Uterus (tissue), 4 donors: Measurements from ENCODE around the gene AJAP1. TPM values are rescaled to one million over a fixed set of nuclear protein-coding genes. Genes with fewer than 3 reads are reported as not detected.
"Not testable (repeated sequence)": the region's sequence is repeated elsewhere in the genome, so short reads cannot be mapped to it uniquely, and the experiment has no call there.

Experiments
- DNase-seq, 2 donors: peaks; one replicate each; pipeline ENCODE4 v3.0.0-alpha.2; 2019 to 2020
- H3K27ac ChIP-seq, 2 donors: fragments of 200-600 bp; sonication (generic); 1 replicate in 1 of 2; 2 replicates in 1 of 2; pipeline ENCODE4 v1.5.1; 2016 to 2018
- H3K27me3 ChIP-seq, 2 donors: fragments of 200-600 bp; sonication (generic); one replicate each; pipeline ENCODE4 v1.5.1; 2018 to 2019; ENCODE audit warnings: control low read depth in 1 of 2
- H3K36me3 ChIP-seq, 2 donors: fragments of 200-600 bp; sonication (generic); one replicate each; pipeline ENCODE4 v1.5.1; 2019; ENCODE audit warnings: control low read depth in 1 of 2
- H3K4me1 ChIP-seq, 2 donors: fragments of 200-600 bp; sonication (generic); one replicate each; pipeline ENCODE4 v1.5.1; 2018 to 2019; ENCODE audit warnings: control low read depth in 1 of 2
- H3K4me3 ChIP-seq, 2 donors: fragments of 200-600 bp; sonication (generic); 1 replicate in 1 of 2; 2 replicates in 1 of 2; pipeline ENCODE4 v1.5.1; 2018 to 2019; ENCODE audit warnings: mild to moderate bottlenecking in 1 of 2
- H3K9me3 ChIP-seq, 2 donors: fragments of 200-600 bp; sonication (generic); one replicate each; pipeline ENCODE4 v1.5.1; 2019; ENCODE audit warnings: control low read depth in 1 of 2
- POLR2A ChIP-seq, 2 donors: fragments of 450-650 bp; IDR thresholded peaks; one replicate each; pipeline ENCODE4 v1.6.1; 2016; ENCODE audit warnings: antibody characterized with exemption in 2 of 2, mild to moderate bottlenecking in 1 of 2, moderate library complexity in 1 of 2
- intact Hi-C: fragments of 100-400 bp; cut with DNase I; formaldehyde crosslinking; loops from one replicate; pipeline ENCODE4 v1.15.1; 2023; ENCODE audit warnings: low total_unique reads
- total RNA-seq, 4 donors: library from RNA; depleted of rRNA in 3 of 4; stranded (reverse); fragments of >200 nt in 3 of 4; gene quantifications; one replicate each; pipeline versions ENCODE4 v1.1.0 to v1.2.4, GENCODE V29; 2014 to 2023
- TF ChIP-seq, protein P1 (sequence below), 4 experiments: fragments of 200-600 bp in 2 of 4; fragments of 450-650 bp in 2 of 4; sonication (generic) in 2 of 4; IDR thresholded peaks; one replicate each; pipeline ENCODE4 v1.5.1; 2016 to 2019; ENCODE audit warnings: antibody characterized with exemption in 4 of 4, mild to moderate bottlenecking in 2 of 4, moderate library complexity in 1 of 4
- donor health status: DM: yes; HTN: yes; CAD: no.

The AJAP1 gene
- total RNA-seq, 4 donors from 2014 or later, result 0.97 to 2.7 (median 2.0) TPM; not detected in 1

DNA sequence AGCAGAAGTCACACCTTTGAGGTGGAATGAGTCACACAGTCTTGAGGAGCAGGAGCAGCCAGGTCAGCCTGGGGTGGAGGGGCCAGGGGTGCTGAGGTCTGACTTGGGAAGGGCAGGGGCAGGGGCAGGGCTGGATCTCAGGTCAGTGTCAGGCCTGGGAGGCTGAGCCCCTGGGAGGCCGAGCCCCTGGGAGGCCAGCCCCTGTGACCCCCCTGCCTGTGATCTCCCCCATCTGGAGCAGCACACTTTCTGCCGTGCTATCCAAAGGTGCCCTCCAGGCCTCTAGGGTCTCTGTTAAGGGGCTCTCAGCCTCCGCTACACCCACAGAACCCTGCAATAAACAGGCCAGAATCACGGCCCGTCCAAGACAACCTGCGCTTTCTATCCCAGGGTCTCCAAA is 36.9 kb upstream of the AJAP1 start:
- H3K36me3 ChIP-seq, result no peaks in the 10 kb centered on the region
- no peak for DNase-seq
- H3K9me3 ChIP-seq, result no peaks in the 10 kb centered on the region
- H3K27ac ChIP-seq, result no peak overlapping the region
- H3K4me1 ChIP-seq, result no peaks in the 10 kb centered on the region
- no peak overlapping the region for H3K4me3 ChIP-seq
- intact Hi-C loops, result no loop called here
- H3K27me3 ChIP-seq, result no peaks in the 10 kb centered on the region
- TF ChIP-seq, protein P1, sequence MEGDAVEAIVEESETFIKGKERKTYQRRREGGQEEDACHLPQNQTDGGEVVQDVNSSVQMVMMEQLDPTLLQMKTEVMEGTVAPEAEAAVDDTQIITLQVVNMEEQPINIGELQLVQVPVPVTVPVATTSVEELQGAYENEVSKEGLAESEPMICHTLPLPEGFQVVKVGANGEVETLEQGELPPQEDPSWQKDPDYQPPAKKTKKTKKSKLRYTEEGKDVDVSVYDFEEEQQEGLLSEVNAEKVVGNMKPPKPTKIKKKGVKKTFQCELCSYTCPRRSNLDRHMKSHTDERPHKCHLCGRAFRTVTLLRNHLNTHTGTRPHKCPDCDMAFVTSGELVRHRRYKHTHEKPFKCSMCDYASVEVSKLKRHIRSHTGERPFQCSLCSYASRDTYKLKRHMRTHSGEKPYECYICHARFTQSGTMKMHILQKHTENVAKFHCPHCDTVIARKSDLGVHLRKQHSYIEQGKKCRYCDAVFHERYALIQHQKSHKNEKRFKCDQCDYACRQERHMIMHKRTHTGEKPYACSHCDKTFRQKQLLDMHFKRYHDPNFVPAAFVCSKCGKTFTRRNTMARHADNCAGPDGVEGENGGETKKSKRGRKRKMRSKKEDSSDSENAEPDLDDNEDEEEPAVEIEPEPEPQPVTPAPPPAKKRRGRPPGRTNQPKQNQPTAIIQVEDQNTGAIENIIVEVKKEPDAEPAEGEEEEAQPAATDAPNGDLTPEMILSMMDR (IDR thresholded peaks at IDR 0.05), result no peak
- no peak for TF ChIP-seq POLR2A (IDR thresholded peaks at IDR 0.05)

DNA sequence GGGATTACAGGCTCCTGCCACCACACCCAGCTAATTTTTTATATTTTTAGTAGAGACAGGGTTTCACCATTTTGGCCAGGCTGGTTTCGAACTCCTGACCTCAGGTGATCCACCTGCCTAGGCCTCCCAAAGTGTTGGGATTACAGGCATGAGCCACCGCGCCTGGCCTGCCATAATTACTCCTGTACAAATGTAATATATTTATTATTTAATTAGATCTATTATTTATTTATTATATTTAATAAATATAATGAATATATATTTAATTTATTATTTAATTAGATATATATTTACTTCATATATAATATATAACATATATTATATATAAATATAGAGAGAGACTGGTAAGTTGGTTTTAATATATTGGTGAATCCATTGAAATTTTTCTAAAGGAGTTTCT is 35.6 kb upstream of the AJAP1 start:
- H3K27me3 ChIP-seq, H3K36me3 ChIP-seq, H3K4me3 ChIP-seq, H3K4me1 ChIP-seq, intact Hi-C loops, DNase-seq, H3K9me3 ChIP-seq, H3K27ac ChIP-seq: not testable (repeated sequence)

DNA sequence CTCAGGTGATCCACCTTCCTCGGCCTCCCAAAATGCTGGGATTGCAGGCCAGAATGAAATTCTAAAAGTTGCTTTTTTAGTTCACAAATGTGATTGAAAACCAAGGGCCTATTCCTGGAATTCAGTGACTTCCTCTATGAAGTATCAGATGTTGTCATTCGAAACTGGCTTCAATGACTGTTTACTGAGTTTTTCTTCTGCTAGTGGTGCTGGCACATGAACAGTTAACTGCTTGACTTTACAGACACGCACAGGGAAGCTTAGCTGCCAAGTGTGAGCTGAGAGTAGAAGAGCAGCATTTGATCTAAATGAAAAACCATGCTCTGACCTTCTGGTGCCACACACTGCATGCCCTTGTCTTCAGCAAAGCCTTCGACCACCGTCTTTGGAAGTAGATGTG is 32.8 kb upstream of the AJAP1 start:
- no peak overlapping the region for H3K4me3 ChIP-seq
- H3K27ac ChIP-seq, result no peak overlapping the region
- intact Hi-C loops, result no loop called here
- no peaks in the 10 kb centered on the region for H3K9me3 ChIP-seq
- H3K36me3 ChIP-seq, result no peaks in the 10 kb centered on the region
- no peaks in the 10 kb centered on the region for H3K27me3 ChIP-seq
- no peak for TF ChIP-seq POLR2A (IDR thresholded peaks at IDR 0.05)
- TF ChIP-seq, protein P1 (IDR thresholded peaks at IDR 0.05), result no peak
- no peaks in the 10 kb centered on the region for H3K4me1 ChIP-seq
- DNase-seq, result no peak

DNA sequence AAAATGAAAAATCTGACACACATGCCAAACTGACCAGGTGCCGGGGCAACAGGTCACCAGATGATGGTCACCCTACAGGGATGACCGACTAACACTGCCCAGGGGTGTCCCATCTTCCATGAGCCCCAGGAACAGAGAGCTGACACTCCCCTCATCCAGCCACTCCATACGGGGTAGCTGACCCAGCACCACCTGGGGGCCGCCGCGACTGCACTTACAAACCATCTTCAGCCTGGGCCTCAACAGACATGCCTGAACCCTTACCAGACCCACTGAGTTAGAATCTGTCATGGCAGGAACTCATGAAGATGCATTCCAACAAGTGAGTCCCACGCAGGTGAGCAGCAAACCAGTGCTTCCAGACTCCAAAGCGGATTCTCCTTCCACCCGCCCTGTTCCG is 31.6 kb upstream of the AJAP1 start:
- TF ChIP-seq, protein P1 (IDR thresholded peaks at IDR 0.05), result no peak
- no peak for TF ChIP-seq POLR2A (IDR thresholded peaks at IDR 0.05)

DNA sequence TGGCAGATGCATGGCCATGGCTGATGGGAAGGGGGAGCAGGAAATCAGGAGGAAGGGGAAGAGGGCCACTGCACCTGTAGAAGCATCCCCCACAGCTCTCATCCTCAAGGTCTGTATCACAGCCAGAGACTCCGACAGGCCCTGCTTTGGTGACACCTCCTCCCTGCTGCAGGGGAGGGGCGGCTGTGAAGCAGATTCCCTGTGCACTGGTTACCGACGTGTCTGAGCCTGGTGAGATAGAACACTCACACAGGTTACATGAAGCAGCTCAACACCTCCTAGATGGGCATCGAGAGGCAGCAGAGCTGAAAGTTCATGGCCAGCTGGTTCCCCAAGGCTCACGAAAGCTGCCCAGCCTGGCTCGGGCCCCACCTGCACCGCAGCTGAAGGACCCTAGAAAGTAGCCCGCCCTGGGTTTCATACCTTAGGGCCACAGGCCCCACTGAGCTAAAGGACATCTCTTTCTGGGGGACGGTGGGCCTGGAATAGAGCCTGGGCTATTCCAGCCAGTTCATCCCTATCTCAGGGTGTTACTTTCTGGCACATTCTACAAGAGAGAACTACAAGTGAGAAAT is 30.2 kb upstream of the AJAP1 start:
- H3K27ac ChIP-seq, result no peak overlapping the region
- H3K9me3 ChIP-seq, result no peaks in the 10 kb centered on the region
- no peaks in the 10 kb centered on the region for H3K36me3 ChIP-seq
- H3K4me1 ChIP-seq, result no peaks in the 10 kb centered on the region
- intact Hi-C loops, result no loop called here
- TF ChIP-seq, protein P1 (IDR thresholded peaks at IDR 0.05), result no peak
- no peak for TF ChIP-seq POLR2A (IDR thresholded peaks at IDR 0.05)
- no peaks in the 10 kb centered on the region for H3K27me3 ChIP-seq
- no peak for DNase-seq
- no peak overlapping the region for H3K4me3 ChIP-seq

More for the DNA sequence above, 31.6 kb upstream of the AJAP1 start:
- Histone ChIP-seq H3K27me3 (no peaks in the 10 kb centered on the region), H3K9me3 (no peaks in the 10 kb centered on the region), H3K4me3 (no peak overlapping the region), H3K36me3 (no peaks in the 10 kb centered on the region), H3K4me1 (no peaks in the 10 kb centered on the region), H3K27ac (no peak overlapping the region)
- DNase-seq, result no peak
- intact Hi-C loops, result no loop called here

DNA sequence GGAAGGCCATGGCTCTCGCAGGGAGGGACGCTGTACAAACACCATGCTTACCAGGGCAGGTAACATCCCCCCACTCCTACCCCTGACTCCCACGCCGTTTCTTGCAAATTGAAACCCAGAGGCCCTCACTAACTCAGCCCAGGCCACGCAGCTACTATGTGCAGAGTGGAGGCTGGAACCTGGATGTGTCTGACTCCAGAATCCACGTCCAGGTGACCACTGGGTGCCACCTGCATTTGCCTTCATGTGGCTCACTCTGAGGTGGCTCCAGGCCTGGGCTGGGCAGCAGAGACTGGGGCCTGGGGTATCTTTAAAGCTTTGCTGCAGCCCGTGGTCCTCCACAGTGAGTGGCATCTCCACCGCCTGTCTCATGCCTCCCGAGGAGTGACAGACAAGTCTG is 29.6 kb upstream of the AJAP1 start:
- Histone ChIP-seq H3K4me3 (no peak overlapping the region), H3K36me3 (no peaks in the 10 kb centered on the region), H3K27ac (no peak overlapping the region), H3K4me1 (no peaks in the 10 kb centered on the region), H3K9me3 (no peaks in the 10 kb centered on the region), H3K27me3 (no peaks in the 10 kb centered on the region)
- intact Hi-C loops, result no loop called here
- DNase-seq, result no peak
- no peak for TF ChIP-seq POLR2A (IDR thresholded peaks at IDR 0.05)
- TF ChIP-seq, protein P1 (IDR thresholded peaks at IDR 0.05), result no peak
